Islet precursor cell (in vitro differentiated cells): ENCODE results near the gene LPIN1.

Source experiments
- DNase-seq: peaks from one replicate; pipeline ENCODE4 v3.0.0-alpha.2; 2018

LPIN1 gene

GRCh38 chr2:11872247-11872947, 126.0 kb downstream of the LPIN1 start:
- peak; percentile 8 for DNase-seq

DNA sequence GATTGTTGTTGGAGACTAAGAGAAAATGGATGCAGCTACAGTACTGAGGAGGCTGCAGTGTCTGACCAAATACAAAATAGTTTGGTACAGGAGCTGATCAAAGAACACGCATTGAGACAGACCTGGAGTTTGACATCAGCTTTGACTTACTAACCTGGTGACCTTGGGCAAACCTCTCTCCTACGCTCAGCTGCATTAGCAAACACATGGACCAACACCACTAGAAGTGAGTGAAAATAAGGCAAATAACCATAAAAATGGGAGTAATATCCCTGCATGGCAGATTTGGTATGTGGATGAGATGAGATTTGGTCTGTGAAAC, 126.5 kb downstream of the LPIN1 start:
- peak; percentile 10 for DNase-seq

GRCh38 chr2:11873356-11874154, 127.1 kb downstream of the LPIN1 start:
- peak; percentile 1 for DNase-seq

DNA sequence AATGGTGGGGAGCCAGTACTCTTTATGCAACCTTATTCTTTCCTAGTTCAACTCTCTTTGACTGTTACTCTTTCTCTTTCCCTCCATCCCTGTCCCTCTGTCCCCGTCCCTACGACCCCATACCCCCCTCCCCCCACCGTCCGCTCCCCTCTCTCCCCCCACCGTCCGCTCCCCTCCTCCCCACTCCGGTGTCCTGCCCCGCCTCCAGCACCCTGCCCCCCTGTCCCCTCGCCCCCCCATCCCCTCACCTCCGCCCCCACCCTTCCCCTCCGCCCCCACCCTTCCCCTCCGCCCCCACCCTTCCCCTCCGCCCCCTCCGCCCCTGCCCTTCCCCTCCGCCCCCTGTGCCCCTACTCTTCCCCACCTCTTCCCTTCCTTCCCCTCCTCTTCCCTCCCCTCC, 128.4 kb downstream of the LPIN1 start:
- DNase-seq: no peak

- peak; percentile 20 for DNase-seq
Observed at GRCh38 chr2:11875481-11875880, 129.0 kb downstream of the LPIN1 start.

GRCh38 chr2:11876436-11876835, 130.0 kb downstream of the LPIN1 start:
- peak; percentile 25 for DNase-seq

- peak; percentile 22 for DNase-seq
Observed at GRCh38 chr2:11876889-11877288, 130.5 kb downstream of the LPIN1 start.
